ENCODE measurements around the gene PRPF40B.

GRCh38 chr12:49687941-49688340 is 64.6 kb downstream of the PRPF40B start:
- TF ChIP-seq POLR2A (IDR thresholded peaks at IDR 0.05; ENCODE audit: low read length) (no peak), GATA1 (IDR thresholded peaks at IDR 0.05; ENCODE audit: low read depth, low read length) (no peak)
